ENCODE results near the gene FAM171A1.
A peak's percentile ranks its signal among the peaks of the same experiment; 100 is the strongest.

Gene FAM171A1

GRCh38 chr10:15374156-15374555 is 3.1 kb upstream of the FAM171A1 start:
- in situ Hi-C loops (cut with HindIII; ENCODE audit: low sequenced_read_pairs): no loop called here
- no peak for DNase-seq (ENCODE audit: low read depth)
- no peak overlapping the region for H3K4me3 ChIP-seq (ENCODE audit: low read depth, low read length)
- TF ChIP-seq, protein P1, sequence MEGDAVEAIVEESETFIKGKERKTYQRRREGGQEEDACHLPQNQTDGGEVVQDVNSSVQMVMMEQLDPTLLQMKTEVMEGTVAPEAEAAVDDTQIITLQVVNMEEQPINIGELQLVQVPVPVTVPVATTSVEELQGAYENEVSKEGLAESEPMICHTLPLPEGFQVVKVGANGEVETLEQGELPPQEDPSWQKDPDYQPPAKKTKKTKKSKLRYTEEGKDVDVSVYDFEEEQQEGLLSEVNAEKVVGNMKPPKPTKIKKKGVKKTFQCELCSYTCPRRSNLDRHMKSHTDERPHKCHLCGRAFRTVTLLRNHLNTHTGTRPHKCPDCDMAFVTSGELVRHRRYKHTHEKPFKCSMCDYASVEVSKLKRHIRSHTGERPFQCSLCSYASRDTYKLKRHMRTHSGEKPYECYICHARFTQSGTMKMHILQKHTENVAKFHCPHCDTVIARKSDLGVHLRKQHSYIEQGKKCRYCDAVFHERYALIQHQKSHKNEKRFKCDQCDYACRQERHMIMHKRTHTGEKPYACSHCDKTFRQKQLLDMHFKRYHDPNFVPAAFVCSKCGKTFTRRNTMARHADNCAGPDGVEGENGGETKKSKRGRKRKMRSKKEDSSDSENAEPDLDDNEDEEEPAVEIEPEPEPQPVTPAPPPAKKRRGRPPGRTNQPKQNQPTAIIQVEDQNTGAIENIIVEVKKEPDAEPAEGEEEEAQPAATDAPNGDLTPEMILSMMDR (IDR thresholded peaks at IDR 0.05; ENCODE audit: low read depth, low read length, missing control alignments): no peak

- in situ Hi-C loops (cut with HindIII; ENCODE audit: low sequenced_read_pairs): no loop called here
- H3K4me3 ChIP-seq (ENCODE audit: low read depth, low read length): no peak overlapping the region
- no peak for DNase-seq (ENCODE audit: low read depth)
- TF ChIP-seq, protein P1 (IDR thresholded peaks at IDR 0.05; ENCODE audit: low read depth, low read length, missing control alignments): no peak
These were observed 2.1 kb upstream of the FAM171A1 start for GRCh38 chr10:15373199-15373598.

- no peak for DNase-seq (ENCODE audit: low read depth)
- peak overlapping the region; percentile 66 for H3K4me3 ChIP-seq (ENCODE audit: low read depth, low read length)
- in situ Hi-C loops (cut with HindIII; ENCODE audit: low sequenced_read_pairs): no loop called here
- TF ChIP-seq, protein P1 (IDR thresholded peaks at IDR 0.05; ENCODE audit: low read depth, low read length, missing control alignments): no peak
These were observed 755 bp downstream of the FAM171A1 start for GRCh38 chr10:15370212-15370855.

- TF ChIP-seq, protein P1 (IDR thresholded peaks at IDR 0.05; ENCODE audit: low read depth, low read length, missing control alignments): no peak
- no peak for DNase-seq (ENCODE audit: low read depth)
- in situ Hi-C loops (cut with HindIII; ENCODE audit: low sequenced_read_pairs): no loop called here
- H3K4me3 ChIP-seq (ENCODE audit: low read depth, low read length): peak overlapping the region; percentile 66
These were observed 1.6 kb downstream of the FAM171A1 start for GRCh38 chr10:15369256-15370211.

- TF ChIP-seq, protein P1 (IDR thresholded peaks at IDR 0.05; ENCODE audit: low read depth, low read length, missing control alignments): no peak
- no peak for DNase-seq (ENCODE audit: low read depth)
- in situ Hi-C loops (cut with HindIII; ENCODE audit: low sequenced_read_pairs): no loop called here
- H3K4me3 ChIP-seq (ENCODE audit: low read depth, low read length): no peak overlapping the region
These were observed 2.8 kb downstream of the FAM171A1 start for GRCh38 chr10:15368101-15368855.

All from astrocyte of the cerebellum (primary cell).